ENCODE data around the gene SKAP2. TPM values are rescaled to one million over a fixed set of nuclear protein-coding genes. Genes with fewer than 3 reads are reported as not detected.

Gene SKAP2
- total and polyA plus RNA-seq, 2 experiments from 2014 or later, result 2.5 to 4.4 TPM

DNA sequence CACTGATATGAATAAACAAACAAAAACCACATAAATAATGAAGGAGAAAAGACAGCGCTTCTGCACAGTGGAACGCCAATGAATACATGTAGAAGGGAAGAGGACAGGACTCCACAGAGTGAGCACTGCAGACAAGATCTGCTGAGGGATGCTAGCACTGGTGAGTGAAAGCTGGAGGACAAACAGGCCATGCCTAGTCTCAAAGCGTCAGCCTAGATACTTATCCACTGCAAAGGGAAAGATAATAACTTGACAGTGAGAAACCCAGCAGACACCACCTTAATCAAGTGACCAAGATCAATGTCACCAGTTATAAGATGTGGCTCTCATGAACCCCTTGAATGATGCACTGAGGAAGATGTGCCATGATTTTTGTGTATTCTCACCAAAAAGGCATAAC, 227.6 kb downstream of the SKAP2 start (continued):
- TF ChIP-seq, protein P1, sequence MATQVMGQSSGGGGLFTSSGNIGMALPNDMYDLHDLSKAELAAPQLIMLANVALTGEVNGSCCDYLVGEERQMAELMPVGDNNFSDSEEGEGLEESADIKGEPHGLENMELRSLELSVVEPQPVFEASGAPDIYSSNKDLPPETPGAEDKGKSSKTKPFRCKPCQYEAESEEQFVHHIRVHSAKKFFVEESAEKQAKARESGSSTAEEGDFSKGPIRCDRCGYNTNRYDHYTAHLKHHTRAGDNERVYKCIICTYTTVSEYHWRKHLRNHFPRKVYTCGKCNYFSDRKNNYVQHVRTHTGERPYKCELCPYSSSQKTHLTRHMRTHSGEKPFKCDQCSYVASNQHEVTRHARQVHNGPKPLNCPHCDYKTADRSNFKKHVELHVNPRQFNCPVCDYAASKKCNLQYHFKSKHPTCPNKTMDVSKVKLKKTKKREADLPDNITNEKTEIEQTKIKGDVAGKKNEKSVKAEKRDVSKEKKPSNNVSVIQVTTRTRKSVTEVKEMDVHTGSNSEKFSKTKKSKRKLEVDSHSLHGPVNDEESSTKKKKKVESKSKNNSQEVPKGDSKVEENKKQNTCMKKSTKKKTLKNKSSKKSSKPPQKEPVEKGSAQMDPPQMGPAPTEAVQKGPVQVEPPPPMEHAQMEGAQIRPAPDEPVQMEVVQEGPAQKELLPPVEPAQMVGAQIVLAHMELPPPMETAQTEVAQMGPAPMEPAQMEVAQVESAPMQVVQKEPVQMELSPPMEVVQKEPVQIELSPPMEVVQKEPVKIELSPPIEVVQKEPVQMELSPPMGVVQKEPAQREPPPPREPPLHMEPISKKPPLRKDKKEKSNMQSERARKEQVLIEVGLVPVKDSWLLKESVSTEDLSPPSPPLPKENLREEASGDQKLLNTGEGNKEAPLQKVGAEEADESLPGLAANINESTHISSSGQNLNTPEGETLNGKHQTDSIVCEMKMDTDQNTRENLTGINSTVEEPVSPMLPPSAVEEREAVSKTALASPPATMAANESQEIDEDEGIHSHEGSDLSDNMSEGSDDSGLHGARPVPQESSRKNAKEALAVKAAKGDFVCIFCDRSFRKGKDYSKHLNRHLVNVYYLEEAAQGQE (IDR thresholded peaks at IDR 0.05; ENCODE audit: unreplicated experiment), result no peak
- TF ChIP-seq POLR2AphosphoS5 (IDR thresholded peaks at IDR 0.05; ENCODE audit: low read depth), result no peak

DNA sequence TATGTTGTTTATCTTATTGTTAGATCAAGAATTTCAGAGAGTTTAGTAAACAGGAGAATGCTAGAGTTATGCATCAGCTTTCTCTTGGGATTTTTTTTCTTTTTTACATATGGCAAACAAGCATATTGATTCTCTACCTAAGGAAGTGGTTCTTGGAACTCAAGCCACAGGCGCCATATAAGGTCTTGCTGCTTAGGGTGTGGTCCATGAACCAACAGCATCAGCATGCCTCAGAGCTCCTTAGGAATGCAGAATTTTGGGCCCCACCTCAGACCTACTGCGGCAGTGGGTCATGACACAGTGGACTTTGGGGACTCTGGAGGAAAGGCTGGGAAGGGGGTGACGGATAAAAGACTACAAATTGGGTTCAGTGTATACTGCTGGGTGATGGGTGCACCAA, 230.8 kb downstream of the SKAP2 start:
- Histone ChIP-seq H3K27me3 (ENCODE audit: insufficient read depth) (no peaks in the 10 kb centered on the region), H3K36me3 (ENCODE audit: insufficient read depth) (no peaks in the 10 kb centered on the region), H3K4me3 (no peak overlapping the region), H2AFZ (no peak overlapping the region), H3K4me2 (no peak overlapping the region), H4K20me1 (replicated peaks; ENCODE audit: insufficient read depth) (no peaks in the 10 kb centered on the region), H3K27ac (ENCODE audit: low read depth) (no peak overlapping the region), H3K4me1 (ENCODE audit: insufficient read depth) (no peaks in the 10 kb centered on the region), H3K79me2 (replicated peaks; ENCODE audit: insufficient read depth) (no peaks in the 10 kb centered on the region), H3F3A (replicated peaks; ENCODE audit: low read depth) (no peaks in the 10 kb centered on the region), H3K9me2 (ENCODE audit: insufficient read depth) (no peaks in the 10 kb centered on the region)
- Mint-ChIP-seq H3K4me3 (no peak overlapping the region), H3K27me3 (ENCODE audit: insufficient read depth, low read depth, poor library complexity) (peaks cover 5% of the 10 kb centered on the region), H3K4me1 (no peaks in the 10 kb centered on the region), H3K36me3 (ENCODE audit: low read depth) (no peaks in the 10 kb centered on the region), H3K27ac (no peak overlapping the region), H3K9me3 (no peaks in the 10 kb centered on the region)
- no peak for DNase-seq (ENCODE audit: low spot score)
- ATAC-seq, result no peak
- TF ChIP-seq CREB1 (CRISPR knock-in tag; IDR thresholded peaks at IDR 0.05; ENCODE audit: low read depth), result no peak
- TF ChIP-seq JUNB (IDR thresholded peaks at IDR 0.05; ENCODE audit: unreplicated experiment), result no peak
- no peak for TF ChIP-seq STAT1 (IDR thresholded peaks at IDR 0.05; ENCODE audit: unreplicated experiment)
- TF ChIP-seq, protein P1 (IDR thresholded peaks at IDR 0.05; ENCODE audit: unreplicated experiment), result no peak
- TF ChIP-seq, protein P2, sequence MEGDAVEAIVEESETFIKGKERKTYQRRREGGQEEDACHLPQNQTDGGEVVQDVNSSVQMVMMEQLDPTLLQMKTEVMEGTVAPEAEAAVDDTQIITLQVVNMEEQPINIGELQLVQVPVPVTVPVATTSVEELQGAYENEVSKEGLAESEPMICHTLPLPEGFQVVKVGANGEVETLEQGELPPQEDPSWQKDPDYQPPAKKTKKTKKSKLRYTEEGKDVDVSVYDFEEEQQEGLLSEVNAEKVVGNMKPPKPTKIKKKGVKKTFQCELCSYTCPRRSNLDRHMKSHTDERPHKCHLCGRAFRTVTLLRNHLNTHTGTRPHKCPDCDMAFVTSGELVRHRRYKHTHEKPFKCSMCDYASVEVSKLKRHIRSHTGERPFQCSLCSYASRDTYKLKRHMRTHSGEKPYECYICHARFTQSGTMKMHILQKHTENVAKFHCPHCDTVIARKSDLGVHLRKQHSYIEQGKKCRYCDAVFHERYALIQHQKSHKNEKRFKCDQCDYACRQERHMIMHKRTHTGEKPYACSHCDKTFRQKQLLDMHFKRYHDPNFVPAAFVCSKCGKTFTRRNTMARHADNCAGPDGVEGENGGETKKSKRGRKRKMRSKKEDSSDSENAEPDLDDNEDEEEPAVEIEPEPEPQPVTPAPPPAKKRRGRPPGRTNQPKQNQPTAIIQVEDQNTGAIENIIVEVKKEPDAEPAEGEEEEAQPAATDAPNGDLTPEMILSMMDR (conservative IDR thresholded peaks at IDR 0.05; ENCODE audit: low read depth in 2 of 2), result no peak
- TF ChIP-seq ZNF114 (CRISPR knock-in tag; IDR thresholded peaks at IDR 0.05), result no peak
- TF ChIP-seq EZH2phosphoT487 (IDR thresholded peaks at IDR 0.05; ENCODE audit: unreplicated experiment), result no peak
- TF ChIP-seq, protein P3, sequence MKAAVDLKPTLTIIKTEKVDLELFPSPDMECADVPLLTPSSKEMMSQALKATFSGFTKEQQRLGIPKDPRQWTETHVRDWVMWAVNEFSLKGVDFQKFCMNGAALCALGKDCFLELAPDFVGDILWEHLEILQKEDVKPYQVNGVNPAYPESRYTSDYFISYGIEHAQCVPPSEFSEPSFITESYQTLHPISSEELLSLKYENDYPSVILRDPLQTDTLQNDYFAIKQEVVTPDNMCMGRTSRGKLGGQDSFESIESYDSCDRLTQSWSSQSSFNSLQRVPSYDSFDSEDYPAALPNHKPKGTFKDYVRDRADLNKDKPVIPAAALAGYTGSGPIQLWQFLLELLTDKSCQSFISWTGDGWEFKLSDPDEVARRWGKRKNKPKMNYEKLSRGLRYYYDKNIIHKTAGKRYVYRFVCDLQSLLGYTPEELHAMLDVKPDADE (IDR thresholded peaks at IDR 0.05), result no peak
- no peak for TF ChIP-seq POLR2AphosphoS5 (IDR thresholded peaks at IDR 0.05; ENCODE audit: low read depth)

Data from GM23338 (cell line).